GM10248 (cell line): ENCODE data around the gene PTPRQ.

ENCODE experiments used
- CTCF ChIA-PET: fragments of 300-600 bp; sonication (Branson Sonifier 250); formaldehyde crosslinking; extraction: SDS; loops from one replicate; lab custom pipeline; 2021; ENCODE audit warnings: antibody characterized with exemption; lab: Yijun Ruan, JAX
- POLR2A ChIA-PET: fragments of 350-650 bp; sonication (Branson Sonifier 250); formaldehyde crosslinking; extraction: SDS; loops from one replicate; lab custom pipeline; 2020; ENCODE audit warnings: antibody characterized with exemption; lab: Yijun Ruan, JAX
- DNase-seq: peaks from one replicate; pipeline ENCODE4 v3.0.0; 2012; ENCODE audit errors: extremely low spot score
- CTCF ChIP-seq: IDR thresholded peaks from 2 replicates; pipeline ENCODE4 v1.5.1; 2012; ENCODE audit warnings: mild to moderate bottlenecking, low read depth; ENCODE audit errors: extremely low read depth, missing control alignments, control extremely low read depth

The PTPRQ gene

GRCh38 chr12:80679346-80680131 is 235.5 kb downstream of the PTPRQ start:
- ChIA-PET CTCF (interaction anchor here (1.6 kb wide), 1 partner anchor 31 kb away, joined by 5 read pairs; no protein-coding TSS in a partner anchor), POLR2A (no interaction called here)
- DNase-seq, result no peak
- no peak for TF ChIP-seq CTCF

GRCh38 chr12:80681287-80681686 is 237.3 kb downstream of the PTPRQ start:
- ChIA-PET CTCF (interaction anchor here (1.6 kb wide), 1 partner anchor 29 kb away, joined by 5 read pairs; no protein-coding TSS in a partner anchor), POLR2A (no interaction called here)
- TF ChIP-seq CTCF, result no peak
- DNase-seq, result no peak

- POLR2A ChIA-PET, result no interaction called here
- no peak for TF ChIP-seq CTCF
- CTCF ChIA-PET, result no interaction called here
- no peak for DNase-seq
Observed at GRCh38 chr12:80681786-80682185, 237.8 kb downstream of the PTPRQ start.

GRCh38 chr12:80684077-80684495 is 240.1 kb downstream of the PTPRQ start:
- TF ChIP-seq CTCF, result no peak
- no peak for DNase-seq
- CTCF ChIA-PET, result interaction anchor here (0.7 to 0.9 kb wide), 2 partner anchors 9 to 26 kb away, joined by 3 read pairs; no protein-coding TSS in a partner anchor
- POLR2A ChIA-PET, result no interaction called here

- POLR2A ChIA-PET, result no interaction called here
- no peak for DNase-seq
- CTCF ChIA-PET, result no interaction called here
- TF ChIP-seq CTCF, result no peak
Observed at GRCh38 chr12:80690090-80690489, 246.1 kb downstream of the PTPRQ start.

- no peak for DNase-seq
- no peak for TF ChIP-seq CTCF
- ChIA-PET CTCF (no interaction called here), POLR2A (no interaction called here)
Observed at GRCh38 chr12:80690513-80690912, 246.5 kb downstream of the PTPRQ start.
